Astrocyte (in vitro differentiated cells and primary cell): Measurements from ENCODE around the gene RHD.
"Not testable (repeated sequence)": the region's sequence is repeated elsewhere in the genome, so short reads cannot be mapped to it uniquely, and the experiment has no call there.

Experiments used
- EZH2 ChIP-seq: IDR thresholded peaks from 2 replicates; pipeline ENCODE4 v1.6.1; 2012; ENCODE audit warnings: mild to moderate bottlenecking, low read length, inconsistent platforms; ENCODE audit not compliant: insufficient read depth
- TF ChIP-seq, protein P1 (sequence below): IDR thresholded peaks from 2 replicates; pipeline ENCODE4 v1.5.1; 2011; ENCODE audit warnings: low read depth, mild to moderate bottlenecking, inconsistent platforms, low read length, moderate library complexity; ENCODE audit not compliant: insufficient read depth

- TF ChIP-seq, protein P1, sequence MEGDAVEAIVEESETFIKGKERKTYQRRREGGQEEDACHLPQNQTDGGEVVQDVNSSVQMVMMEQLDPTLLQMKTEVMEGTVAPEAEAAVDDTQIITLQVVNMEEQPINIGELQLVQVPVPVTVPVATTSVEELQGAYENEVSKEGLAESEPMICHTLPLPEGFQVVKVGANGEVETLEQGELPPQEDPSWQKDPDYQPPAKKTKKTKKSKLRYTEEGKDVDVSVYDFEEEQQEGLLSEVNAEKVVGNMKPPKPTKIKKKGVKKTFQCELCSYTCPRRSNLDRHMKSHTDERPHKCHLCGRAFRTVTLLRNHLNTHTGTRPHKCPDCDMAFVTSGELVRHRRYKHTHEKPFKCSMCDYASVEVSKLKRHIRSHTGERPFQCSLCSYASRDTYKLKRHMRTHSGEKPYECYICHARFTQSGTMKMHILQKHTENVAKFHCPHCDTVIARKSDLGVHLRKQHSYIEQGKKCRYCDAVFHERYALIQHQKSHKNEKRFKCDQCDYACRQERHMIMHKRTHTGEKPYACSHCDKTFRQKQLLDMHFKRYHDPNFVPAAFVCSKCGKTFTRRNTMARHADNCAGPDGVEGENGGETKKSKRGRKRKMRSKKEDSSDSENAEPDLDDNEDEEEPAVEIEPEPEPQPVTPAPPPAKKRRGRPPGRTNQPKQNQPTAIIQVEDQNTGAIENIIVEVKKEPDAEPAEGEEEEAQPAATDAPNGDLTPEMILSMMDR, result not testable (repeated sequence)
- not testable (repeated sequence) for TF ChIP-seq EZH2
Observed at GRCh38 chr1:25277295-25277694, 5.0 kb downstream of the RHD start.
